Prostate gland (tissue), 2 donors: ENCODE data around the gene DNAJC1.
"Not testable (repeated sequence)": the region's sequence is repeated elsewhere in the genome, so short reads cannot be mapped to it uniquely, and the experiment has no call there.

Experiments used
- CTCF ChIP-seq, 4 experiments: fragments of 200-600 bp in 2 of 4; fragments of 450-650 bp in 2 of 4; sonication (generic) in 2 of 4; IDR thresholded peaks; 1 replicate in 3 of 4; 2 replicates in 1 of 4; pipeline ENCODE4 v1.5.1; 2016 to 2019; ENCODE audit warnings: antibody characterized with exemption in 4 of 4, mild to moderate bottlenecking in 2 of 4, moderate library complexity in 2 of 4
- POLR2A ChIP-seq: fragments of 450-650 bp; IDR thresholded peaks from one replicate; pipeline ENCODE4 v1.6.1; 2016; ENCODE audit warnings: antibody characterized with exemption, mild to moderate bottlenecking
- POLR2AphosphoS5 ChIP-seq: sonication (generic); formaldehyde crosslinking; IDR thresholded peaks from one replicate; pipeline ENCODE4 v1.6.1; 2017; ENCODE audit warnings: antibody characterized with exemption

DNA sequence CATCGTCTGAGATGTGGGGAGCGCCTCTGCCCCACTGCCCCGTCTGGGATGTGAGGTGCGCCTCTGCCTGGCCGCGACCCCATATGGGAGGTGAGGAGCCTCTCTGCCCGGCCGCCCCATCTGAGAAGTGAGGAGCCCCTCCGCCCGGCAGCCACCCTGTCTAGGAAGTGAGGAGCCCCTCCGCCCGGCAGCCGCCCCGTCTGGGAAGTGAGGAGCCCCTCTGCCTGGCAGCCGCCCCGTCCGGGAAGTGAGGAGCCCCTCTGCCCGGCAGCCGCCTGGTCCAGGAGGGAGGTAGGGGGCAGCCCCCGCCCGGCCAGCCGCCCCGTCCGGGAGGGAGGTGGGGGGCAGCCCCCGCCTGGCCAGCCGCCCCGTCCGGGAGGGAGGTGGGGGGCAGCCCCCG lies 166.0 kb downstream of the DNAJC1 start:
- TF ChIP-seq CTCF (IDR thresholded peaks at IDR 0.05); POLR2A; POLR2AphosphoS5: not testable (repeated sequence)
